Subcutaneous preadipocyte (primary cell): ENCODE results near the gene ZNF726. TPM values are rescaled to one million over a fixed set of nuclear protein-coding genes. Genes with fewer than 3 reads are reported as not detected.

Experiments used
- total RNA-seq: library from RNA; depleted of rRNA; stranded (reverse); fragments of >200 nt; gene quantifications from 2 replicates; pipeline ENCODE4 v1.2.3, GENCODE V29; 2012

Gene ZNF726
- 2.9 and 6.5 TPM in 2 replicates for total RNA-seq

DNA sequence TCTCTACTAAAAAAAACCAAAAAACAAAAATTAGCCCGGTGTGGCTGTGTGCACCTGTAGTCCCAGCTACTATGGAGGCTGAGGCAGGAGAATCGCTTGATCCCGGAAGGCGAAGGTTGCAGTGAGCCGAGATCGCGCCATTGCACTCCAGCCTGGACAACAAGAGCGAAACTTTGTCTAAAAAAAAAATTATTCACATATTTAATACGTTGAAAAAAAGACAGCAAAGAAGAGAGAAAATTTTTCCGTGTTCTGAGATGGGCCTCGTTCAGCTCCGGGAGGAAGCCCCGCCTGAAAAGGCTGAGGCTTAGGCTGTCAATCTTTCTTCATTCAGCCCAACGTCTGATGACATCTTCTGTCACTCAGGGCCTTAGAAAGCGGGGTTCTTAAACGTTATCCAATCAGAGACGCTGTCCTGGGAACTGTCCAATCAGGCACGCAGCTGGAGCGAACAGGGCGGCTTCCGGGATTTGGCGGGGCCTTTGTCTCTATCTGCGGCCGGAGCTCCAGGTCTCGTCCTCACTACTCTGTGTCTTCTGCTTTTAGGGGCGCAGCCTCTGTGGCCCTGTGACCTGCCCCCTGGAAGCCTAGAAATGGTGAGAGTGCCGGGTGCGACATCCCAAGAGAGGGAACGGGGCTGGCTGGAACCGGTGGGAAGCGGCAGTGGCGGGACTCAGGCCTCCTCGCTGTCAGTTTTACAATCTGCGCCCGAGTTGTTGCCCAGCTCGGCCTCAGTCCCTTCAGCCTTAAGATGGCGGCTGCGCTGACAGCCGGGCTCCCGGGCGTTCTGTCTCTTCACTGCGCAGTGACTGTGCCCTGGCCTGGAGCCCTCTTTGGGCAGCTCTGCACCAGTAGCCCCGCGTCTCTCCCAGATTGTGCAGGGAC, at the start of gene ZNF726:
TSS of gene ZNF726 (plus strand) at position 485 of the 885 bp plus-strand sequence. CDS start at position 594, 109 bp downstream.

Other genes starting within 250 kb of the ZNF726 start
- gene ZNF675, start 227.7 kb upstream of the ZNF726 start, total RNA-seq: 4.0 and 6.1 TPM in 2 replicates
- gene ZNF681, start 156.0 kb upstream of the ZNF726 start, total RNA-seq: 1.1 and 1.2 TPM in 2 replicates
- 8.4 and 9.2 TPM in 2 replicates for gene ZNF254, start 172.3 kb downstream of the ZNF726 start, total RNA-seq